GM12878 (cell line): Measurements from ENCODE around the gene BTBD8. TPM values are rescaled to one million over a fixed set of nuclear protein-coding genes. Genes with fewer than 3 reads are reported as not detected.
A peak's percentile ranks its signal among the peaks of the same experiment; 100 is the strongest.

ENCODE experiments used
- ATAC-seq: fragments of 200-7000 bp; cut with Tn5 transposase; 3 replicates; pipeline ENCODE4 v1.9.1; 2020; ENCODE audit warnings: mild to moderate bottlenecking, moderate library complexity
- BruUV-seq: library from RNA; stranded (reverse); fragments of 400-500 nt; replicated peaks from 2 replicates; lab custom pipeline; 2021; lab: Mats Ljungman, UMichigan
- CTCF ChIA-PET: fragments of 300-600 bp; sonication (Branson Sonifier 250); formaldehyde crosslinking; extraction: SDS; loops from one replicate; lab custom pipeline; 2021; ENCODE audit warnings: inconsistent platforms; lab: Yijun Ruan, JAX
- POLR2A ChIA-PET: fragments of 350-600 bp; formaldehyde crosslinking; extraction: SDS; loops from one replicate; lab custom pipeline; 2021; ENCODE audit warnings: inconsistent platforms; lab: Charles Lee
- RAD21 ChIA-PET: fragments of 300-600 bp; sonication (Branson Sonifier 250); formaldehyde crosslinking; loops from one replicate; lab custom pipeline; 2023; ENCODE audit warnings: antibody characterized with exemption; ENCODE audit not compliant: unreplicated experiment; lab: Charles Lee
- SMC1A ChIA-PET: fragments of 300-600 bp; sonication (Branson Sonifier 250); formaldehyde crosslinking; loops from one replicate; lab custom pipeline; 2023; ENCODE audit not compliant: unreplicated experiment, uncharacterized antibody; lab: Charles Lee
- DNase-seq: peaks from one replicate; pipeline ENCODE4 v3.0.0-alpha.2; 2011; ENCODE audit warnings: low read depth, low spot score
- FAIRE-seq: peaks from 3 replicates; lab custom pipeline; 2011; peaks lifted over from hg19 to GRCh38; lab: Jason Lieb, UNC
- H2AFZ ChIP-seq: 2 replicates; pipeline ENCODE4 v1.6.0; 2011; ENCODE audit warnings: low read depth, low read length, control low read depth; ENCODE audit not compliant: control insufficient read depth
- H3K27ac ChIP-seq: 2 replicates; pipeline ENCODE4 v1.5.1; 2011; ENCODE audit warnings: control low read depth; ENCODE audit not compliant: control insufficient read depth, insufficient read depth
- H3K27me3 ChIP-seq, 2 experiments: replicated peaks in 1 of 2; 2 replicates each; pipeline versions ENCODE4 v1.6.0 to v1.6.1; 2011; ENCODE audit warnings: low read length in 1 of 2; ENCODE audit not compliant: control insufficient read depth in 2 of 2, insufficient read depth in 2 of 2
- H3K36me3 ChIP-seq, 2 experiments: 2 replicates each; pipeline ENCODE4 v1.5.1; 2011; ENCODE audit warnings: low read length in 1 of 2; ENCODE audit not compliant: control insufficient read depth in 2 of 2, insufficient read depth in 2 of 2
- H3K4me1 ChIP-seq: 2 replicates; pipeline ENCODE4 v1.6.1; 2011; ENCODE audit warnings: mild to moderate bottlenecking, low read length, moderate library complexity, mixed read lengths; ENCODE audit not compliant: control insufficient read depth, insufficient read depth
- H3K4me2 ChIP-seq: 2 replicates; pipeline ENCODE4 v1.6.0; 2011; ENCODE audit warnings: control low read depth; ENCODE audit not compliant: control insufficient read depth, insufficient read depth
- H3K4me3 ChIP-seq: fragments of 200-600 bp; sonication (generic); 2 replicates; pipeline ENCODE4 v1.5.1; 2016
- H3K79me2 ChIP-seq: 2 replicates; pipeline ENCODE4 v1.6.0; 2011; ENCODE audit warnings: low read length; ENCODE audit not compliant: control insufficient read depth, insufficient read depth
- H3K9ac ChIP-seq: 2 replicates; pipeline ENCODE4 v1.8.0; 2011; ENCODE audit warnings: low read length, control low read depth, mixed read lengths; ENCODE audit not compliant: control insufficient read depth, insufficient read depth
- H3K9me3 ChIP-seq: replicated peaks from 3 replicates; pipeline ENCODE4 v1.5.1; 2011; ENCODE audit warnings: mild to moderate bottlenecking, low read length; ENCODE audit not compliant: control insufficient read depth, insufficient read depth
- H4K20me1 ChIP-seq: 2 replicates; pipeline ENCODE4 v1.6.0; 2011; ENCODE audit not compliant: control insufficient read depth, insufficient read depth
- ATF7 ChIP-seq: fragments of 450-650 bp; IDR thresholded peaks from 2 replicates; pipeline ENCODE4 v1.6.1; 2016; ENCODE audit warnings: low read depth, mild to moderate bottlenecking
- CHD2 ChIP-seq: IDR thresholded peaks from 2 replicates; pipeline ENCODE4 v1.6.1; 2011; ENCODE audit warnings: low read depth, low read length, improper control_type of control experiment, borderline replicate concordance
- E2F4 ChIP-seq: IDR thresholded peaks from 2 replicates; pipeline ENCODE4 v1.6.1; 2012; ENCODE audit warnings: low read depth, low read length, improper control_type of control experiment
- PAX5 ChIP-seq: IDR thresholded peaks from 2 replicates; pipeline ENCODE4 v1.6.1; 2011; ENCODE audit warnings: low read depth, low read length, borderline replicate concordance
- RAD51 ChIP-seq: fragments of 450-650 bp; IDR thresholded peaks from 2 replicates; pipeline ENCODE4 v1.6.1; 2016; ENCODE audit warnings: moderate library complexity, mild to moderate bottlenecking, inconsistent platforms
- SPI1 ChIP-seq: IDR thresholded peaks from 2 replicates; pipeline ENCODE4 v1.6.1; 2011; ENCODE audit warnings: low read depth, mild to moderate bottlenecking, low read length, moderate library complexity, borderline replicate concordance; ENCODE audit not compliant: insufficient read depth
- SRF ChIP-seq, 2 experiments: IDR thresholded peaks; 2 replicates each; pipeline ENCODE4 v1.6.1; 2011; ENCODE audit warnings: low read depth in 2 of 2, low read length in 2 of 2, mild to moderate bottlenecking in 1 of 2, moderate library complexity in 1 of 2
- TARDBP ChIP-seq: IDR thresholded peaks from 2 replicates; pipeline ENCODE4 v1.6.1; 2016; ENCODE audit warnings: borderline replicate concordance
- WGBS: methylation state at CpG from one replicate; pipeline ENCODE4 v1.1.6; 2016; ENCODE audit warnings: low lambda C conversion rate; ENCODE audit not compliant: insufficient replicate concordance, insufficient coverage; ENCODE audit errors: missing lambda C conversion rate; 5-methylcytosine and 5-hydroxymethylcytosine counted together
- in situ Hi-C: fragments of 300-500 bp; cut with MboI; formaldehyde crosslinking; loops from 9 replicates; pipeline ENCODE4 v1.14.3; 2018; ENCODE audit warnings: mixed read lengths
- intact Hi-C: fragments of 100-400 bp; cut with micrococcal nuclease; formaldehyde crosslinking; loops from one replicate; pipeline ENCODE4 v1.14.2; 2022; ENCODE audit not compliant: unreplicated experiment
- polyA plus RNA-seq, 11 experiments: library from polyadenylated mRNA; depleted of rRNA in 4 of 11; unstranded in 6 of 11; stranded (reverse) in 5 of 11; fragments of >200 nt; fragmentation: Nextera tagmentation in 4 of 11; fragmentation: Illumina TruSeq in 1 of 11; extraction: Ambion mirVana in 4 of 11; extraction: Trizol in 1 of 11; gene quantifications; 1 replicate in 1 of 11; 2 replicates in 10 of 11; pipeline versions ENCODE4 v1.2.1 to v1.2.3, GENCODE V29; 2011 to 2016; ENCODE audit warnings: inconsistent platforms in 2 of 11, missing spikeins in 2 of 11, low read depth in 1 of 11
- total RNA-seq, 4 experiments: library from RNA; depleted of rRNA in 3 of 4; stranded (reverse); fragments of >200 nt in 3 of 4; fragmentation: Illumina TruSeq in 1 of 4; extraction: Trizol in 1 of 4; gene quantifications; 2 replicates each; pipeline versions ENCODE4 v1.2.1 to v1.2.3, GENCODE V29; 2013 to 2021

BTBD8 gene
- total and polyA plus RNA-seq, 10 of the 15 experiments (the other 5 are each of a cell fraction or from before 2014, with no cell fraction given), result 0.07 to 0.32 (median 0.19) TPM; not detected in 1

GRCh38 chr1:92095874-92096273 is 15.7 kb downstream of the BTBD8 start:
- intact Hi-C loops, result no loop called here
- POLR2A ChIA-PET, result no interaction called here
- 18% methylated on average over 5 of the region's 5 CpGs for whole genome bisulfite sequencing

GRCh38 chr1:92096317-92096716 is 16.2 kb downstream of the BTBD8 start:
- RAD21 ChIA-PET, result no interaction called here
- intact Hi-C loops, result no loop called here
- DNase-seq (no peak), ATAC-seq (no peak), FAIRE-seq (no peak)
- Histone ChIP-seq H3K36me3 (no peaks in the 10 kb centered on the region), H3K4me3 (no peak overlapping the region), H3K27ac (no peak overlapping the region), H3K27me3 (no peaks in the 10 kb centered on the region), H3K4me2 (no peak overlapping the region), H3K79me2 (no peaks in the 10 kb centered on the region), H3K9me3 (no peaks in the 10 kb centered on the region), H4K20me1 (no peaks in the 10 kb centered on the region), H3K9ac (no peak overlapping the region), H3K4me1 (no peaks in the 10 kb centered on the region), H2AFZ (no peak overlapping the region)
- TF ChIP-seq SPI1 (0 out of 2 replicates have a peak, but pooled peaks have one; percentile 4), TARDBP (no peak)
- in situ Hi-C loops, result no loop called here
- POLR2A ChIA-PET, result no interaction called here
- SMC1A ChIA-PET, result no interaction called here
- BruUV-seq, result no TSS peak
- CTCF ChIA-PET, result no interaction called here

More at GRCh38 chr1:92095874-92096273, 15.7 kb downstream of the BTBD8 start:
- H3K4me3 ChIP-seq, result no peak overlapping the region
- in situ Hi-C loops, result no loop called here
- H3K4me1 ChIP-seq, result no peaks in the 10 kb centered on the region
- H3K79me2 ChIP-seq, result no peaks in the 10 kb centered on the region
- ChIA-PET SMC1A (no interaction called here), CTCF (interaction anchor here (0.6 kb wide), 1 partner anchor 151 kb away, joined by 4 read pairs; no protein-coding TSS in a partner anchor), RAD21 (no interaction called here)
- FAIRE-seq (no peak), ATAC-seq (no peak), DNase-seq (no peak)
- no peaks in the 10 kb centered on the region for H3K27me3 ChIP-seq
- H4K20me1 ChIP-seq, result no peaks in the 10 kb centered on the region
- no TSS peak for BruUV-seq
- H3K36me3 ChIP-seq, result no peaks in the 10 kb centered on the region
- no peak overlapping the region for H3K4me2 ChIP-seq
- H3K9me3 ChIP-seq, result no peaks in the 10 kb centered on the region
- TF ChIP-seq PAX5, result no peak
- TF ChIP-seq CHD2, result no peak
- TF ChIP-seq SRF (IDR thresholded peaks at IDR 0.05; ENCODE audit: low read depth in 2 of 2, low read length in 2 of 2), result no peak
- no peak for TF ChIP-seq RAD51
- no peak for TF ChIP-seq ATF7
- no peak for TF ChIP-seq E2F4
- no peak overlapping the region for H3K9ac ChIP-seq
- H3K27ac ChIP-seq, result no peak overlapping the region
- H2AFZ ChIP-seq, result no peak overlapping the region
